NOMO-1 treated with dmso at 0.1 percent for 144 hours (cell line): ENCODE results near the gene ACSL1.
"Not testable (repeated sequence)": the region's sequence is repeated elsewhere in the genome, so short reads cannot be mapped to it uniquely, and the experiment has no call there.

Source experiments
- DNase-seq: peaks from one replicate; lab custom pipeline; 2025; ENCODE audit not compliant: unreplicated experiment; lab: John Stamatoyannopoulos, UW

ACSL1 gene

DNA sequence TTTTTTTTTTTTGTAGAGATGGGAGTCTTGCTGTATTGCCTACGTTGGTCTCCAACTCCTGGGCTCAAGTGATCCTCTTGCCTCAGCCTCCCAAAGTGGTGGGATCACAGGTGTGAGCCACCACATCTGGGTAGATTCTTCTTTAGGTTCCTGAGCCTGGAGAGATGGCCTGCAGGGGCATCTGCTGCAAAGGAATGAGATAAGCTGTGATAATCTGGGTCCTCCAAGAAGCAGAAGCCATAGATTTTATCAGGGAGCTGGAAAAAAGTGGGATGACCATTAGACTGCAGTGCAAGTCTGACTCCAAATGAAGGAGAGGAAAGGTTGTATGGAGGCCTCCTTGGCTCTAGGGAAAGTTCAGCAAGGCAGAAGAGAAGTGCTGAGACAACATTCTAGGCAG, 19.0 kb upstream of the ACSL1 start:
- no peak for DNase-seq

GRCh38 chr4:184843984-184844554, 18.3 kb upstream of the ACSL1 start:
- no peak for DNase-seq

GRCh38 chr4:184839075-184839399, 13.3 kb upstream of the ACSL1 start:
- DNase-seq: not testable (repeated sequence)

GRCh38 chr4:184838249-184839074, 12.7 kb upstream of the ACSL1 start:
- DNase-seq: no peak

GRCh38 chr4:184836613-184837012, 10.8 kb upstream of the ACSL1 start:
- no peak for DNase-seq

GRCh38 chr4:184833046-184833838, 7.5 kb upstream of the ACSL1 start:
- peak; percentile 70 for DNase-seq

GRCh38 chr4:184831153-184831552, 5.4 kb upstream of the ACSL1 start:
- DNase-seq: no peak

- DNase-seq: no peak
These were observed 1.0 kb upstream of the ACSL1 start for GRCh38 chr4:184826691-184827270.

GRCh38 chr4:184825141-184825895, 450 bp downstream of the ACSL1 start:
- no peak for DNase-seq

DNA sequence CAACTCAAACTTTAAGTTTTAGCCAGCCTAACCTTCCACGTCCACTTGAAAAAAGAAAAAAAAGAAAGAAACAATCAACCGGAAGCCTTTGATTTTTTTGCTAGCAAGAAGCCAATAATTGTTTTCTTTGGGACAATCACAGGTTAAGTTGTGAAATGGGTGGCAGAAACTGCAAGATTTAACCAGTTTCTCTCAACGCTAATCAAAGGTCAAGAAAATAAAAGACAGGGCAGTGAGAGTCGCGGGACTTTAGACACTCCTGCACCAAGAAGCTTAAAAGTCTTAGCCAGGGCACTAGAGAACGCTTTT, 1.0 kb downstream of the ACSL1 start:
- no peak for DNase-seq

GRCh38 chr4:184824081-184824775, 1.5 kb downstream of the ACSL1 start:
- no peak for DNase-seq

- no peak for DNase-seq
These were observed 2.8 kb downstream of the ACSL1 start for GRCh38 chr4:184823014-184823413.

DNA sequence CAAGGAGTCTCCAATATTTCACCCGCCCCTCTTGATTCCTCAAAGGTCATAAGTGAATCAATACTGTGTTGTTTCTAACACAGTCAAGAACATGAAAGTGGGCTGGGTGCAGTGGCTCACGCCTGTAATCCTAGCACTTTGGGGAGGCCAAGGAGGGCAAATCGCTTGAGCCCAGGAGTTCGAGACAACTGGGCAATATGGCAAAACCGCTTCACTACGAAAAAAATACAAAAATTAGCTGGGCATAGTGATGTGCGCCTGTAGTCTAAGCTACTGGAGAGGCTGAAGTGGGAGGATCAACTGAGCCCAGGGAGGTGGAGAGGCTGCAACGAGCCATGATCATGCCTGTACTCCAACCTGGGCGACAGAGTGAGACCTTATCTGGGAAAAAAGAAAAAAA, 3.4 kb downstream of the ACSL1 start:
- DNase-seq: no peak

DNA sequence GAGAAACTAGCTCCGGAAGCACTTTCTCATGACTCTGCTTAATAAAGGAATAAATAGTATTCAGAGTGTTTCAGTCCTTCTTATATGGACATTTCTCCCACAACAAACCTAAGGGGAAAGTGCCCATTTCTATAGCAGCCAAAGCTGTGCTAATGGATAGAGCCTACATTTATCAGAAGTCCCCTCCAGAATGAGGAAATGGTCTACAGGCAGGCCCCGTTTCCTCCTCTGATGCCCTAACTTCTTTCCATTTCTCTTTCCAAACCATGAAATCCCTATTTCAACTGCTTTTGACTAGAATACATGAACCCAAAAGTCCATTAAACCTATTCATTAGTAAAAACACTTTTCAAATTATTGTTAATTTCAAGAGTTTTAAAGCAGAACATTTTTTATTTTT, 4.5 kb downstream of the ACSL1 start:
- no peak for DNase-seq

DNA sequence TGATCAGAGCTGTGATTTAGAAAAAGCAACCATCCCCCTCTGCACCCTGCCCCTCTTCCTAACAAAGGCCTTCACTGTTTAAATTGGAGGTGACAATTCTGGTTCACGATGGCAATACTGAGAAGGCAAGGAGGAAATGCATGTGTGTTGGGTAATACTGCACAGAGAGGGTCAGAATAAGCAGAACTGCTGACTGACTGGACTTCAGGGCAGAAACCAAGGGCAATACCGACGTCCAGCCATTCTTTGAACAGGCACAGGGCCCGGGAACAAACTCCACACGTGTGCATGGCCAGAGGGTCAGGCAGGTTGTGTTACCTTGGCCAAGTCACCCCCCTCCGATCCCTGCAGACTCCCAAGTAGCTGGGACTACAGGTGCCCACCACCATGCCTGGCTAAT, 6.0 kb downstream of the ACSL1 start:
- DNase-seq: no peak

GRCh38 chr4:184818216-184818564, 7.6 kb downstream of the ACSL1 start:
- DNase-seq: no peak

DNA sequence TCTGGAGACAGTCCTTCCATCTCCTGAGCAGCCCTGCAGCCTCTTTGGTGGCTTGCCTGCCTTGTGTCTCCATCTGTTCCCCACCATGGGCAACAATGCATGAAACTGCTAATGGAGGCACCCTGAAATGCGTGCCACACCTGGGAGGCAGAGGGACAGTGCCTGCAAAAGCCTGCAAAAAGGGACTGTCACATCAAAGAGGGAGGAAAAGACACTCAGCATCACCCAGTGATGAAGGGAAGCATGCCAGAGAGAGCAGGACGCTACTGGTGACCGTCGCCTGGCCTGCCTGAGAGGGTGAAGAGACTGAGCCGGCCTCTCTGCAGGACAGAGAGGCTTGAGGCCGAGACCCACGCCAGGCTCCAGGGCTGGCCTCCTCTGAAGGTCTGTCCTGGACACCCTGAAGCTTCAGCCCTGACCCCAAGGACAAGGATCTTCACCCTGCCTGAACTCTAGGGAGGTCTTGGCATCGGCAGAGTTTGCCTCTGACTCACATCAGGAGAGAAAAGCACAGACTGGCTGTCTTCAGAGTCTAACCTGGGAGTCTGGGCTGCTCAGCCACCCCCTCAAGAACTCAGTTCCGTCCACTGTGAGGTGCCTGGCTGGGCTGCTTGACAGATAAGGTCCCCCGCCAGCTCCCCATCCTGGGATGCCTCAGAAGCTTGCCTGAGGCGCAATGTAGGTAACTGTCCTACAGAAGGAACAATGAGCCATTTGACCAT, 8.1 kb downstream of the ACSL1 start:
- DNase-seq: no peak

DNA sequence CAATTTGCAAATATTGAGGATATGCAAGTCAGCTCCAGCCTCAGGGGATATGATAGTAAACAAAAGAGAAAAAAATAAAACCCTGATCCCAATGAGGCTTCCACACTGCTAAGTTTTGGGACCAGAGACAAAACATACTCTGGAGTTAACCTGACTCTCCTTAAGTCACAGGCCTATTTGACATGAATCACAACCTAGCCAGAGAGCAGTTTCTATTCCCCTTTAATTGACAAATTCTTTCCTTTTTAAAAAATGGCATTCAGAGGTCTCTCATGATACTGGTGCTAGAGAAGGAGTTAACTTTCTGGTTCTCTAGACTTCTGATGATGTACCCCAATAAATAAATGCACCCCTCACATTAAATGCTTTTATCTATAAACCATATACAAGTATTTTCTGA, 8.8 kb downstream of the ACSL1 start:
- no peak for DNase-seq

DNA sequence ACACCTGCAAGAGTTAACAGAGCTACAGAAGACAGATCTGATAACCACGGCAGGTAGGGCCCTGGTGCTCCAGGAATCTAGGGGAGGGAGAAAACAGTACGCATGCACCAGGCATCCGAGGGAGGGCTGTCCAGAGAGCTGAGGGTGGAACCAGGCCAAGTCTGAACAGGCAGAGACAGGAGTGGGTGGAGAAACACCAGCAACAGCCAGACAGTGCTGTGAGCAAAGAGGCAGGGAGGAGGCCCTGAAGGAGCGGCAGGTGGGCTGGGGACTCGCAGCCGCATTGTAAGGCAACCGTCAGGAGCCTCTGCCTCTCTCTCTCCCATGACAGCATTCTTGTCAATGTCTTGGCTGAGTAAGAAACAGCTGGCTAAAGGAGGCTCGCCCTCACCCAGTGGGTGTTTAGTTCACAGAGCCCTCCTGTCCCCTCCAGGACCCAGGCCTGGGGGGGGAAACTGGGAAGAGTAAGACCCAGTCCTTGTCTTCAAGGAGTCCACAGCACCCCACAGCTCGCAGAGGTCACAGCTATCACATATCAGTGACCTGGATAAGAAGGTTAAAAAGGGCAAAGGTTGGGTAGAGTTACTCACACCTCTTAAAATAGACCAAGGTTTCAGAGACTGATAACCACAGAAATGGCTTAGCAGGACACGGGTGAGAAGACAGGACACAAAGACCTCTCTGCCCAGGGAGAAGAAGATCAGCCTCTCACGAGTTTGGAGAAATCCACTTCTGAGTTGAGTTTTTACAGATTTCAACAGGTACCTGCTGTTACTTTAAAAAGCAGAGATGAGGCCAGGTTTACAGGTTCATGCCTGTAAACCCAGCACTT, 10.5 kb downstream of the ACSL1 start:
- DNase-seq: no peak
